H1 (cell line): Measurements from ENCODE around the gene TACR2. TPM values are rescaled to one million over a fixed set of nuclear protein-coding genes. Genes with fewer than 3 reads are reported as not detected.

Experiments used
- CTCF ChIA-PET: fragments of 300-600 bp; sonication (Branson Sonifier 250); formaldehyde crosslinking; loops from one replicate; lab custom pipeline; 2021; ENCODE audit not compliant: partially characterized antibody; lab: Charles Lee
- POLR2A ChIA-PET: fragments of 300-600 bp; sonication (Branson Sonifier 250); formaldehyde crosslinking; loops from one replicate; lab custom pipeline; 2021; ENCODE audit warnings: inconsistent platforms; ENCODE audit not compliant: partially characterized antibody; lab: Charles Lee
- DNase-seq, 2 experiments: peaks; one replicate each; pipeline versions ENCODE4 v3.0.0 to v3.0.0-alpha.2; 2010 to 2022; ENCODE audit warnings: low spot score in 2 of 2, low read depth in 1 of 2, mixed read lengths in 1 of 2
- FAIRE-seq: peaks from 2 replicates; lab custom pipeline; 2011; peaks lifted over from hg19 to GRCh38; lab: Jason Lieb, UNC
- H2AFZ ChIP-seq: 2 replicates; pipeline ENCODE4 v1.8.1; 2012; ENCODE audit warnings: low read length, inconsistent platforms
- H2AK5ac ChIP-seq: 2 replicates; pipeline ENCODE4 v1.6.1; 2013; ENCODE audit warnings: low read depth, low read length
- H2BK120ac ChIP-seq: replicated peaks from 2 replicates; pipeline ENCODE3; 2013; ENCODE audit warnings: low read depth, low read length, inconsistent platforms
- H2BK12ac ChIP-seq: 2 replicates; pipeline ENCODE4 v1.6.1; 2013; ENCODE audit warnings: low read depth, low read length
- H2BK15ac ChIP-seq: 2 replicates; pipeline ENCODE4 v1.6.1; 2013; ENCODE audit warnings: low read length
- H2BK20ac ChIP-seq: 2 replicates; pipeline ENCODE4 v1.6.1; 2013; ENCODE audit warnings: low read length
- H2BK5ac ChIP-seq: 2 replicates; pipeline ENCODE4 v1.6.1; 2013; ENCODE audit warnings: low read depth, low read length
- H3K14ac ChIP-seq: 2 replicates; pipeline ENCODE4 v1.6.1; 2013; ENCODE audit warnings: inconsistent platforms; ENCODE audit not compliant: insufficient read length
- H3K18ac ChIP-seq: 2 replicates; pipeline ENCODE4 v1.6.1; 2013; ENCODE audit warnings: low read length; ENCODE audit errors: extremely low read depth
- H3K23ac ChIP-seq: 2 replicates; pipeline ENCODE4 v1.6.1; 2013; ENCODE audit warnings: inconsistent platforms; ENCODE audit not compliant: insufficient read length
- H3K23me2 ChIP-seq: 2 replicates; pipeline ENCODE4 v1.6.1; 2013; ENCODE audit warnings: low read depth, low read length
- H3K27ac ChIP-seq: 2 replicates; pipeline ENCODE4 v1.6.1; 2011; ENCODE audit warnings: low read depth, low read length, inconsistent platforms
- H3K27me3 ChIP-seq, 4 experiments: replicated peaks in 1 of 4; 1 replicate in 1 of 4; 2 replicates in 3 of 4; pipeline versions ENCODE4 v1.6.1 to v1.8.1; 2011 to 2013; ENCODE audit warnings: low read length in 3 of 4, mild to moderate bottlenecking in 3 of 4, inconsistent platforms in 2 of 4, mixed read lengths in 2 of 4, moderate library complexity in 1 of 4; ENCODE audit not compliant: control insufficient read depth in 3 of 4, insufficient read depth in 3 of 4; ENCODE audit errors: extremely low read depth in 1 of 4
- H3K36me3 ChIP-seq, 4 experiments: 2 replicates each; pipeline versions ENCODE4 v1.6.1 to v1.8.1; 2011 to 2013; ENCODE audit warnings: mild to moderate bottlenecking in 4 of 4, low read length in 3 of 4, moderate library complexity in 2 of 4, control low read depth in 1 of 4, inconsistent platforms in 1 of 4; ENCODE audit not compliant: insufficient read depth in 4 of 4, control insufficient read depth in 2 of 4
- H3K4ac ChIP-seq: replicated peaks from 2 replicates; pipeline ENCODE3; 2013; ENCODE audit warnings: low read length, low read depth, mixed read lengths, inconsistent platforms; ENCODE audit not compliant: insufficient read length
- H3K4me1 ChIP-seq, 4 experiments: replicated peaks in 1 of 4; 1 replicate in 1 of 4; 2 replicates in 3 of 4; pipeline versions ENCODE4 v1.6.1 to v1.8.1; 2011 to 2013; ENCODE audit warnings: low read length in 3 of 4, inconsistent platforms in 2 of 4, mixed read lengths in 1 of 4; ENCODE audit not compliant: insufficient read depth in 4 of 4, control insufficient read depth in 3 of 4
- H3K4me2 ChIP-seq, 2 experiments: 2 replicates each; pipeline versions ENCODE4 v1.6.1 to v1.8.1; 2011 to 2013; ENCODE audit warnings: low read depth in 2 of 2, low read length in 2 of 2, control low read depth in 1 of 2, inconsistent platforms in 1 of 2, mild to moderate bottlenecking in 1 of 2; ENCODE audit not compliant: insufficient read depth in 1 of 2
- H3K4me3 ChIP-seq, 4 experiments: fragments of 200-600, 300-600 bp in 1 of 4; sonication (generic), shearing (Covaris generic), sonication (Bioruptor Twin) in 1 of 4; 2 replicates each; pipeline versions ENCODE4 v1.5.1 to v1.8.1; 2011 to 2016; ENCODE audit warnings: low read length in 4 of 4, low read depth in 3 of 4, control low read depth in 2 of 4, inconsistent platforms in 2 of 4, mild to moderate bottlenecking in 2 of 4, mixed read lengths in 1 of 4, moderate library complexity in 1 of 4; ENCODE audit not compliant: insufficient read depth in 2 of 4; ENCODE audit errors: extremely low read depth in 1 of 4
- H3K56ac ChIP-seq: replicated peaks from 2 replicates; pipeline ENCODE3; 2013; ENCODE audit warnings: low read depth, mild to moderate bottlenecking, mixed read lengths, low read length, inconsistent platforms; ENCODE audit not compliant: insufficient read length
- H3K79me1 ChIP-seq: 2 replicates; pipeline ENCODE4 v1.6.1; 2013; ENCODE audit warnings: low read depth, low read length, control low read depth
- H3K79me2 ChIP-seq, 2 experiments: 2 replicates each; pipeline versions ENCODE4 v1.6.1 to v1.8.1; 2012 to 2013; ENCODE audit warnings: low read length in 2 of 2, mild to moderate bottlenecking in 2 of 2, inconsistent platforms in 1 of 2; ENCODE audit not compliant: insufficient read depth in 2 of 2, control insufficient read depth in 1 of 2
- H3K9ac ChIP-seq, 4 experiments: replicated peaks in 1 of 4; 1 replicate in 1 of 4; 2 replicates in 3 of 4; pipeline versions ENCODE4 v1.6.1 to v1.8.1; 2011 to 2013; ENCODE audit warnings: low read depth in 3 of 4, low read length in 3 of 4, control low read depth in 2 of 4, mild to moderate bottlenecking in 2 of 4, moderate library complexity in 2 of 4, inconsistent platforms in 1 of 4; ENCODE audit errors: extremely low read depth in 1 of 4
- H3K9me3 ChIP-seq, 2 experiments: 2 replicates each; pipeline versions ENCODE4 v1.6.1 to v1.8.1; 2012 to 2013; ENCODE audit warnings: mild to moderate bottlenecking in 2 of 2, moderate library complexity in 2 of 2, control low read depth in 1 of 2, inconsistent platforms in 1 of 2, low read depth in 1 of 2, low read length in 1 of 2, mixed read lengths in 1 of 2; ENCODE audit not compliant: insufficient read depth in 2 of 2
- H4K20me1 ChIP-seq, 2 experiments: replicated peaks in 1 of 2; 2 replicates each; pipeline versions ENCODE3 to v1.8.1; 2011 to 2013; ENCODE audit warnings: inconsistent platforms in 2 of 2, low read length in 2 of 2, mild to moderate bottlenecking in 1 of 2; ENCODE audit not compliant: insufficient read depth in 2 of 2, control insufficient read depth in 1 of 2
- H4K5ac ChIP-seq: 2 replicates; pipeline ENCODE4 v1.6.1; 2013; ENCODE audit warnings: low read length, low read depth, mixed read lengths, inconsistent platforms; ENCODE audit not compliant: insufficient read length
- H4K8ac ChIP-seq: 2 replicates; pipeline ENCODE4 v1.8.0; 2013; ENCODE audit warnings: mild to moderate bottlenecking, moderate library complexity, low read length, inconsistent platforms; ENCODE audit not compliant: insufficient read depth; ENCODE audit errors: extremely low read depth
- H4K91ac ChIP-seq: replicated peaks from 2 replicates; pipeline ENCODE3; 2013; ENCODE audit warnings: low read length, mixed read lengths, inconsistent platforms; ENCODE audit not compliant: insufficient read length
- CEBPB ChIP-seq: IDR thresholded peaks from 2 replicates; pipeline ENCODE4 v1.6.1; 2012; ENCODE audit warnings: low read depth, low read length
- KDM5A ChIP-seq: fragments of 200-600 bp; IDR thresholded peaks from 2 replicates; pipeline ENCODE4 v1.7.1; 2012; ENCODE audit warnings: mild to moderate bottlenecking, low read length, inconsistent platforms, mixed read lengths
- PHF8 ChIP-seq: fragments of 200-600 bp; sonication (generic); conservative IDR thresholded peaks from 2 replicates; pipeline ENCODE4 v1.7.1; 2012; ENCODE audit warnings: low read depth, mild to moderate bottlenecking, inconsistent platforms, low read length, moderate library complexity
- RAD21 ChIP-seq, 2 experiments: IDR thresholded peaks in 1 of 2; conservative IDR thresholded peaks in 1 of 2; 2 replicates each; pipeline ENCODE4 v1.6.1; 2011; ENCODE audit warnings: low read depth in 2 of 2, low read length in 2 of 2, improper control_type of control experiment in 1 of 2, inconsistent platforms in 1 of 2, mild to moderate bottlenecking in 1 of 2, moderate library complexity in 1 of 2
- WGBS, 2 experiments: shearing (Covaris generic) in 1 of 2; methylation state at CpG; one replicate each; pipeline versions ENCODE4 v1.1.6 to v1.1.7; 2013 to 2015; ENCODE audit warnings: low lambda C conversion rate in 2 of 2, mixed read lengths in 2 of 2, inconsistent platforms in 1 of 2, low coverage in 1 of 2, missing lambda C conversion rate in 1 of 2; ENCODE audit not compliant: insufficient replicate concordance in 2 of 2, insufficient coverage in 1 of 2, insufficient read length in 1 of 2; ENCODE audit errors: extremely low coverage in 1 of 2, missing lambda C conversion rate in 1 of 2; 5-methylcytosine and 5-hydroxymethylcytosine counted together
- polyA plus RNA-seq, 7 experiments: library from polyadenylated mRNA; depleted of rRNA in 3 of 7; stranded (reverse) in 5 of 7; unstranded in 2 of 7; fragments of >200 nt in 5 of 7; fragments of 200-250 nt in 2 of 7; gene quantifications; 1 replicate in 5 of 7; 2 replicates in 1 of 7; 4 replicates in 1 of 7; pipeline versions ENCODE4 v1.2.1 to v1.2.3, GENCODE V29; 2011 to 2013; ENCODE audit warnings: missing spikeins in 2 of 7, mixed read lengths in 2 of 7
- total RNA-seq: library from RNA; stranded (reverse); fragmentation: NEBNext Ultra II Directional; extraction: Animal tissue kit (Norgen Biotek cat#: 25700); gene quantifications from 2 replicates; pipeline ENCODE4 v1.2.1, GENCODE V29; 2021

TACR2 gene
- total and polyA plus RNA-seq, 2 of the 8 experiments (the other 6 are each of a cell fraction or from before 2014, with no cell fraction given) = 0.06 TPM; not detected in 1

DNA sequence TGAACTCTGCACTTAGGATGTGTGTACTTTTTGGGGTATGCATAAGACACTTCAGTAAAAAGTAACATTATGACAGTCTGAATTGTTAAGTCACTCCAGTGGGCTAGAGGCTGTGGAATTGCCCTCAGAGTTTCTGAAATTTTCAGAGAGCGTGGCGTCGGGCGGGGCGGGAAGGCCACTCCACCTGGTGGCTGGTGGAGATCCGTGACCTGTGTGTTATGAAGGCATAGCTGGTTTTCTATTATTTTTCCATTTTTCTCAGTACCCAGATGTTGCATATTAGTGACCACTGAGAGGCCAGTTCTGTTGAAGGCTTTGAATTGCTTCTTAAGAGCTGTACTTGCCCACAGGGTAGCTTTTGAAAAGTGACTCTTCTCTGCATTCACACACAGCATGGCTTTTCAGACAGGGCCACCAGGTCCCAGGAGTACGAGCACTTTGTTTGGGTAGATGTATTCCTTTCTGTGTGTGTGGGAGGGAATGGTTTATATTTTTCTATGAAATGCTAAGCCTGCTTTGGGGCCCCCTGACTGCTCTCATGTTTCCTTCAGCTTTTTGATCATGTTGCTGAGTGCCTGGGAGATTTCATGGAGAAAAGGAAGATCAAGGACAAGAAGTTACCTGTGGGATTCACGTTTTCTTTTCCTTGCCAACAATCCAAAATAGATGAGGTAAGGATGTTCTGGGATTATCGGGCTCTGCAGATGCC lies 52.3 kb downstream of the TACR2 start:
- H3K14ac ChIP-seq = no peak overlapping the region
- H3K4me3 ChIP-seq = no peak overlapping the region
- DNase-seq = no peak
- no peaks in the 10 kb centered on the region for H3K9me3 ChIP-seq
- ChIA-PET CTCF (interaction anchor here (0.6 to 3.5 kb wide), 24 partner anchors 9 to 995 kb away, joined by 3 to 18 read pairs (median 4); no protein-coding TSS in a partner anchor), POLR2A (interaction anchor here (1.0 to 1.9 kb wide), 4 partner anchors 10 to 391 kb away, joined by 3 to 6 read pairs (median 4); no protein-coding TSS in a partner anchor)
- peaks cover 6% of the 10 kb centered on the region; the same call in 1 of the 2 replicates for H3K79me1 ChIP-seq
- no peak for TF ChIP-seq PHF8
- TF ChIP-seq CEBPB = no peak
- no peak for TF ChIP-seq KDM5A
- TF ChIP-seq RAD21 (IDR thresholded peaks at IDR 0.05 in 1 of 2, conservative IDR thresholded peaks at IDR 0.05 in 1 of 2; ENCODE audit: low read depth in 2 of 2, low read length in 2 of 2) = peak in 1 of 2 experiments; percentile 5; a peak in 1 of 4 replicates
- H2BK15ac ChIP-seq = no peak overlapping the region
- H3K27me3 ChIP-seq = no peaks in the 10 kb centered on the region
- H3K36me3 ChIP-seq = peaks cover 4 to 44% (median 31%) of the 10 kb centered on the region in 4 experiments; a peak in 7 of 8 replicates
- H3K4ac ChIP-seq = no peak overlapping the region
- H4K8ac ChIP-seq = no peak overlapping the region
- H3K18ac ChIP-seq = no peak overlapping the region
- FAIRE-seq = no peak
- no peaks in the 10 kb centered on the region for H3K23me2 ChIP-seq
- no peak overlapping the region for H4K91ac ChIP-seq
- H3K4me1 ChIP-seq = peaks cover 2 to 7% (median 5%) of the 10 kb centered on the region in 4 experiments; a peak in 4 of 7 replicates
- H3K4me2 ChIP-seq = no peak overlapping the region
- WGBS, 2 experiments = 88% methylated on average over 9 of the region's 9 CpGs; no CpG with 5 or more reads in 1 of the 2 experiments
- no peak overlapping the region for H2BK20ac ChIP-seq
- H2BK5ac ChIP-seq = no peak overlapping the region
- H2BK12ac ChIP-seq = no peak overlapping the region
- H3K56ac ChIP-seq = no peak overlapping the region
- no peak overlapping the region for H2AFZ ChIP-seq
- peaks cover 3 to 5% of the 10 kb centered on the region in 2 experiments for H4K20me1 ChIP-seq
- H3K27ac ChIP-seq = no peak overlapping the region
- H3K79me2 ChIP-seq = peaks cover 0 to 21% of the 10 kb centered on the region in 2 experiments; a peak in 2 of 4 replicates
- H2AK5ac ChIP-seq = no peak overlapping the region
- H2BK120ac ChIP-seq = no peak overlapping the region
- no peak overlapping the region for H3K9ac ChIP-seq
- no peak overlapping the region for H3K23ac ChIP-seq
- H4K5ac ChIP-seq = no peak overlapping the region
